Rectal smooth muscle tissue (tissue), 1 donor: ENCODE measurements around the gene CAPS.

ENCODE experiments used
- H3K27ac ChIP-seq: one replicate; pipeline ENCODE4 v1.7.0; 2013; ENCODE audit warnings: low read depth, low read length, inconsistent platforms
- H3K27me3 ChIP-seq: one replicate; pipeline ENCODE4 v1.7.0; 2013; ENCODE audit warnings: low read length; ENCODE audit not compliant: control insufficient read depth, insufficient read depth
- H3K36me3 ChIP-seq: one replicate; pipeline ENCODE4 v1.7.0; 2013; ENCODE audit warnings: low read length; ENCODE audit not compliant: control insufficient read depth, insufficient read depth
- H3K4me1 ChIP-seq: one replicate; pipeline ENCODE4 v1.7.0; 2013; ENCODE audit warnings: low read length; ENCODE audit not compliant: control insufficient read depth, insufficient read depth
- H3K4me3 ChIP-seq: one replicate; pipeline ENCODE4 v1.7.0; 2013; ENCODE audit warnings: low read length
- H3K9ac ChIP-seq: one replicate; pipeline ENCODE4 v1.7.0; 2013; ENCODE audit warnings: low read length

CAPS gene

DNA sequence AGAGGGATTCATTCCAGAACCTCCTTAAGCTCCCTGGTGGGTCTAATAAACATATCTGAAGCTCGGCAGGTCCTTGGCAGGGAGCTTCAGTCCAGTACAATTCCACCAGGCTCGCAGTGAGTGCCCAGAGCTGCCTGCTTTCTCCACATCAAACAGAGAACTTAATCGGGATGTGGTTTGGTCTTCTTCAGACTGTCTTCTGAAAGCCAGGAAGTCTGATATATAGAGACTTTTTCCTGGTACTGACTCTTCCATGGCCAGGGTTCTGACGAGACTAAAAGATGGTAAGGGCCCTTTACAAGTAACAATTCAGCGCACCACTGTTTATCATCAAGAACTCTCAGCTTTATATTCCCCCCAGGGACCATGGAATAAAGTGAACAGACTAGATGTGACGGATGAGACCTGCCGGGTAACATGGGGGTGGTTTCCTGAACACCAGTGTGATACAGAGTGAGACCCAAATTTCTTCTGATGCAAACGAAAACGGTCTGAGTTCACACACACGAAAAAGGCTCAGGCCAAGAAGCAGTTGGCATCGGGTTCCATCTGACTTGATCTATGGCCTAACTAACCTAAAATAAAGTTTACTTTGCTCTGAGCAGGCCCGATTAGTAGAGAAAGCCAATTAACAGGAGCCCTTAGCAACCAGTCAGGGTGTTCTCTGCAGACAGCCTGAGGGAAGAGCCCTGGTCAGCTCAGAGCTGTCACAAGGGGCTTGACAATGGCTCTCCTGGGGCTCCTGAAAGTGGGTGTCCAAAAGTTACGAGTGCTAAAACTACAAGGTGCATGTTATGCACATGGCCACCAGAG is 34.9 kb downstream of the CAPS start:
- Histone ChIP-seq H3K4me3 (no peak overlapping the region), H3K9ac (no peak overlapping the region), H3K27ac (peak overlapping the region; percentile 88), H3K36me3 (no peaks in the 10 kb centered on the region), H3K4me1 (peaks cover 68% of the 10 kb centered on the region), H3K27me3 (no peaks in the 10 kb centered on the region)

DNA sequence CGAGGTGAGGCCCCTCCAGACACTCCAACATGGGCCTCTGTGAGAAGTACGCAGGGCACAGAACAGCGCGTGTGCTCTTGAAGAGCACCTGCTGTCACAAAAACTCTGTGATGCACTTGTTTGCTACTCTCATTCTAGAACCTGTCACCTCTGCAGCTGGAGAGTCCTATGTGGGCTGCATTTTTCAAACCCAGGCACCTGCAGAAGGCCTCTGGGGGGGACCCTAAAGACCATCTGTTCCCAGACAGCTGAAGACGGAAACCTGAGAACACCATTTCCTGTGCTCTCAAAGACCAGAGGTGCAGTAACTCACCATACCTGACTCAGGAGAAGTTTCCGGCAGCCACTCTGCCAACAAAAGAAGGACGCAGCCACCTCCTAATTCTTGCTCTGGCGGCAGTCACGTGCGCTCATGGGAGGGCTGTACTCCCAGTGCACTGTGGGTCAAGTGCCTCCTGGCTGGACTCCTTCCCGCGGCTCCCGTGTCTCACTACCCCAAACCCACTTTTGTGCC is 35.8 kb downstream of the CAPS start:
- H3K27ac ChIP-seq: peak overlapping the region; percentile 88

DNA sequence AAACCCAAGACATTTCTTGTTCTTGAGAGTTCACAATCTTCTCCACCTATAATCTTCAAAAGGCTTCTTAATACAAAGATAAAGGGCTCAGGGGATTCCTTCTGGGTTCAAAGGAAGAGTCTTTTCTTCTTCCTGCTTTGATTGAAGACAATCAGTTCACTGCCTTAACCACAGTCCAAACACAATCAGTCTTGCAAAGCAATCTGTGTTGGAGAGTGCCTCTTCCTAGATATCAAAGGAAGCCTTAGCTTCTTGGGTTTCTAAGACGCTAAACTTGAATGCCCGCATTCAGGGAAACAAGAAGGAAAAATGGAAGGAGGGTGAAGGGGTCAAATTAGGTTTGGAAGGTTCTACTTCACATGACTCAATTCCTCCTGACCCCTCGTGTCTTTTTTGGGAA is 36.7 kb downstream of the CAPS start:
- no peaks in the 10 kb centered on the region for H3K27me3 ChIP-seq
- no peak overlapping the region for H3K4me3 ChIP-seq
- H3K9ac ChIP-seq: no peak overlapping the region
- H3K4me1 ChIP-seq: peaks cover 76% of the 10 kb centered on the region
- H3K36me3 ChIP-seq: no peaks in the 10 kb centered on the region
- H3K27ac ChIP-seq: no peak overlapping the region

More for the DNA sequence above, 35.8 kb downstream of the CAPS start:
- peak overlapping the region; percentile 39 for H3K4me3 ChIP-seq
- H3K4me1 ChIP-seq: peaks cover 74% of the 10 kb centered on the region
- H3K27me3 ChIP-seq: no peaks in the 10 kb centered on the region
- no peaks in the 10 kb centered on the region for H3K36me3 ChIP-seq
- no peak overlapping the region for H3K9ac ChIP-seq

DNA sequence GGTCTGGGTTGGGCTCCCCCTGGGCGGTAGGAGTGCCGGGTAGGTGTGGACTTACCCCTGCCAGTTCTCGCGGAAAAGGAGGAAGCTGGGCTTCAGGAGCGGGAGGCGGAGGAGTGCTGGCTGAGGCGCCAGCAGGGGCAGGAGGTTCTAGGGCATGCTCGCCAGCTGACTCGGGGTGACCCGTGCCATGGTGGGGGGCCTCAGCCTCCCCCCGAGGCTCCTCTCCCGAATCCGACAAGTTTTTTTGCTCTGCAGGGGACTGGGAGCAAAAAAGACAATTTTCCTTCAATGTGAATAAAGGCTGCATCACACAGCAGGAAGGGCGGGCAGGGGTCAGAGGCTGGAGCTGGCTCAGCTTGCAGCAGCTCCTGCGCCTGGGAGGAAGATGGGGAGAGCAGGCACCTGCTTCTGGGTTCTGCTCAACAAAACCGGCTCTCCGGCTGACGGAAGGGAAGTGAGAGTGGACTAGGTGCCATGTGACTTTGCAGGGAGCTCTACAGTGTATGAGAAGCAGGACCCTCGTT is 37.3 kb downstream of the CAPS start:
- peaks cover 76% of the 10 kb centered on the region for H3K4me1 ChIP-seq
- H3K27me3 ChIP-seq: no peaks in the 10 kb centered on the region
- H3K36me3 ChIP-seq: no peaks in the 10 kb centered on the region
- H3K4me3 ChIP-seq: no peak overlapping the region
- no peak overlapping the region for H3K27ac ChIP-seq
- no peak overlapping the region for H3K9ac ChIP-seq

DNA sequence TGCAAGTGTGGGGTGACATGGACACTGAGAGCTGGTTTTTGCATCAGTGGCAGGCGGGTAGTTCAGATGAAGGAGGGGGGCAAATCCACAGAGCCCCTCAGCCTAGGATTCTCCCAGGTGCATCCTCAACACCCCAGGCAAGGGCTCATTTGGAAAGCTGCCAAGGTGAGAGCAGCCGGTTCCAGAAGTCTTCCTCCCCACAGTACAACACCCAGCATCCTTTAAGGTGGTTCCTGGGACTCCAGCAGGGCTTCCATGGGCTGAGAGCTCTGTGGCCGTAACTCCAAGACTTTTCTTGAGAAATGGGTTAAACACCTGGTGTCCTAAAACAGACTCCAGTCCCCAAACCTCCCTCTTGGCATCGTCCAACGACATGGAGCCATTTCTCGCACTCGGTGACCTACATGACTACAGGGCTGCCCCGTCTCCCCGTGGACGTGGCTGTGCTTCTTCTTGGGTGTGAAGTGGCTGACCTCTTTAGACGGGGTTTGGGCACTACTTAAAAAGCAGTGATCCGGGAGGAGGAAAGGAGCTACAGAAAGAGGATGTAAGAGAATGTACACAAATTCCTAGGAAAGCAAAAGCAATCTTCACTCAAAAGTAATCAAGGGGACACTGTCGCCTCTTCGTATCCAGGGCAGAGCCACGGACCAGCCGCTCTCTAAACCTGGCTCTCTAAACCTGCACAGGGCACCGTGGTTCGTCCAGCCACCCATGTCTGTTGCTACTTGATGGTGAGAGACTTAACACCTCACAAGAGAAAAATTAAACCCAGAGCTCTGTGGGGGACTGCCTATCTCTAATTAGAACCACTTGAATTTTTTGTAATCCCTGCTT is 38.4 kb downstream of the CAPS start:
- Histone ChIP-seq H3K9ac (no peak overlapping the region), H3K36me3 (no peaks in the 10 kb centered on the region), H3K27me3 (no peaks in the 10 kb centered on the region), H3K27ac (peak overlapping the region; percentile 85), H3K4me1 (peaks cover 77% of the 10 kb centered on the region), H3K4me3 (no peak overlapping the region)

DNA sequence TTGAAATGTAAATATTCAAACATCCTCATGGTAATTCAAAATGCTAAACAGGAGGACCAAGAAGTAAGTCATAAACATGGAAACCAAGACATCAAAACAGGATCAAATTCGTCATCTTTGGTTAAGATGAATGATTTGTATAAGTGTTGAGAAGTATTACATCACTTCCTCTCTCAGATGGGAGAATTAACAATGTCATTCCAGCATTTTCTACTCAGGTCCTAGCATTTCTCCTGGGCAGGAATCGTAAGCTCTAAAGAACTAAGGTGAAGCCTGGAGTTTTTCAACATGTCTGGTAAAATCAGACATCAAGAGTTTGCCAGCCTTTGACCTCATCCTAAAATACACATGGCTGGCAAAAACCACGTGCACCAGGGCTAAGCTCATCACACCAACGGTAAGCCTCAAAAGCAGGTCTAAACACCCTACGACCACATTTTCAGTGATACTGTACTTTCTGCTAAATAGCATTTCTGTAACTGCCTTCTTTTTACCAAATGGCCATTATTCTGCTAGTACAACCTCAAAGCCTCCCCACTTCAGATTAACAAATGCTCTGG is 39.1 kb downstream of the CAPS start:
- no peak overlapping the region for H3K4me3 ChIP-seq
- H3K36me3 ChIP-seq: no peaks in the 10 kb centered on the region
- H3K9ac ChIP-seq: no peak overlapping the region
- peak overlapping the region; percentile 85 for H3K27ac ChIP-seq
- peaks cover 70% of the 10 kb centered on the region for H3K4me1 ChIP-seq
- H3K27me3 ChIP-seq: no peaks in the 10 kb centered on the region

- peaks cover 65% of the 10 kb centered on the region for H3K4me1 ChIP-seq
- H3K4me3 ChIP-seq: peak overlapping the region; percentile 33
- H3K9ac ChIP-seq: no peak overlapping the region
- peak overlapping the region; percentile 85 for H3K27ac ChIP-seq
- no peaks in the 10 kb centered on the region for H3K27me3 ChIP-seq
- no peaks in the 10 kb centered on the region for H3K36me3 ChIP-seq
These were observed 39.7 kb downstream of the CAPS start for GRCh38 chr19:5953680-5954213.

- Histone ChIP-seq H3K36me3 (no peaks in the 10 kb centered on the region), H3K9ac (no peak overlapping the region), H3K27me3 (no peaks in the 10 kb centered on the region), H3K4me3 (peak overlapping the region; percentile 33), H3K4me1 (peaks cover 60% of the 10 kb centered on the region), H3K27ac (peak overlapping the region; percentile 85)
These were observed 40.2 kb downstream of the CAPS start for GRCh38 chr19:5954293-5954692.

GRCh38 chr19:5955636-5955935 is 41.5 kb downstream of the CAPS start:
- no peak overlapping the region for H3K4me3 ChIP-seq
- H3K4me1 ChIP-seq: peaks cover 55% of the 10 kb centered on the region
- H3K36me3 ChIP-seq: no peaks in the 10 kb centered on the region
- peak overlapping the region; percentile 85 for H3K27ac ChIP-seq
- H3K27me3 ChIP-seq: no peaks in the 10 kb centered on the region
- no peak overlapping the region for H3K9ac ChIP-seq

DNA sequence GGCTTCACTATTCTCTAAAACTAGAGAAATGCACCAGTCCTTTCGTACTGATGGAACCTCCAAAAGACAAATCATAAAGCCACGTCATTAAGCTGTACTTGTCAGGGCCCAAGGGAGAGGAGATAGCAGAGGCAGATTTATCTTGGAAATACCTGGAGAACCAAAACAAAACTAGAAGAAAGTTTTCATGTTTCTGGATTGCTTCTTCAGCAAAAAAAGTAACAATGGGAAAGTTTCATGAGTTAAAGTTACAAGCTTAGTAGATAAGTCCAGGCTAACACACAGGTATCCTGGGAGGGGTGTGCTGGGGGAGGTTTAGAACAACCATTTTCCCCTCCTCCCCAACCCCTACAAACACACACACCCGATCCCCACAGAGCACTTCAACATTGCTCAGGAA is 42.3 kb downstream of the CAPS start:
- peak overlapping the region; percentile 24 for H3K27ac ChIP-seq
- H3K4me3 ChIP-seq: no peak overlapping the region
- peaks cover 52% of the 10 kb centered on the region for H3K4me1 ChIP-seq

GRCh38 chr19:5956728-5957127 is 42.7 kb downstream of the CAPS start:
- Histone ChIP-seq H3K27ac (peak overlapping the region; percentile 24), H3K4me1 (peaks cover 49% of the 10 kb centered on the region), H3K4me3 (no peak overlapping the region), H3K36me3 (no peaks in the 10 kb centered on the region), H3K27me3 (no peaks in the 10 kb centered on the region), H3K9ac (no peak overlapping the region)

More for the DNA sequence above, 42.3 kb downstream of the CAPS start:
- no peaks in the 10 kb centered on the region for H3K36me3 ChIP-seq
- no peaks in the 10 kb centered on the region for H3K27me3 ChIP-seq
- no peak overlapping the region for H3K9ac ChIP-seq

GRCh38 chr19:5957170-5957569 is 43.1 kb downstream of the CAPS start:
- peaks cover 48% of the 10 kb centered on the region for H3K4me1 ChIP-seq
- H3K27ac ChIP-seq: no peak overlapping the region
- H3K9ac ChIP-seq: no peak overlapping the region
- no peaks in the 10 kb centered on the region for H3K27me3 ChIP-seq
- no peaks in the 10 kb centered on the region for H3K36me3 ChIP-seq
- no peak overlapping the region for H3K4me3 ChIP-seq
